Erythroblast (primary cell): ENCODE results near the gene C19orf12.

Experiments
- GATA1 ChIP-seq: IDR thresholded peaks from 2 replicates; pipeline ENCODE4 v1.6.1; 2011; ENCODE audit warnings: low read depth, mild to moderate bottlenecking, control low read depth, low read length, moderate library complexity
- POLR2A ChIP-seq: IDR thresholded peaks from 2 replicates; pipeline ENCODE4 v1.6.1; 2011; ENCODE audit warnings: mild to moderate bottlenecking, low read length

- TF ChIP-seq POLR2A (no peak), GATA1 (no peak)
Measured at GRCh38 chr19:29757551-29757950, 42.5 kb upstream of the C19orf12 start.
